ENCODE measurements around the gene PDE6B.

- TF ChIP-seq CTCF (conservative IDR thresholded peaks at IDR 0.05; ENCODE audit: low read length) (no peak), EZH2phosphoT487 (IDR thresholded peaks at IDR 0.05; ENCODE audit: borderline replicate concordance, low read depth, low read length) (no peak)
Observed at GRCh38 chr4:685679-686412, 60.5 kb downstream of the PDE6B start.
